ENCODE results near the gene CC2D1A.

- no peak for TF ChIP-seq POLR2AphosphoS5 (IDR thresholded peaks at IDR 0.05)
- TF ChIP-seq, protein P1, sequence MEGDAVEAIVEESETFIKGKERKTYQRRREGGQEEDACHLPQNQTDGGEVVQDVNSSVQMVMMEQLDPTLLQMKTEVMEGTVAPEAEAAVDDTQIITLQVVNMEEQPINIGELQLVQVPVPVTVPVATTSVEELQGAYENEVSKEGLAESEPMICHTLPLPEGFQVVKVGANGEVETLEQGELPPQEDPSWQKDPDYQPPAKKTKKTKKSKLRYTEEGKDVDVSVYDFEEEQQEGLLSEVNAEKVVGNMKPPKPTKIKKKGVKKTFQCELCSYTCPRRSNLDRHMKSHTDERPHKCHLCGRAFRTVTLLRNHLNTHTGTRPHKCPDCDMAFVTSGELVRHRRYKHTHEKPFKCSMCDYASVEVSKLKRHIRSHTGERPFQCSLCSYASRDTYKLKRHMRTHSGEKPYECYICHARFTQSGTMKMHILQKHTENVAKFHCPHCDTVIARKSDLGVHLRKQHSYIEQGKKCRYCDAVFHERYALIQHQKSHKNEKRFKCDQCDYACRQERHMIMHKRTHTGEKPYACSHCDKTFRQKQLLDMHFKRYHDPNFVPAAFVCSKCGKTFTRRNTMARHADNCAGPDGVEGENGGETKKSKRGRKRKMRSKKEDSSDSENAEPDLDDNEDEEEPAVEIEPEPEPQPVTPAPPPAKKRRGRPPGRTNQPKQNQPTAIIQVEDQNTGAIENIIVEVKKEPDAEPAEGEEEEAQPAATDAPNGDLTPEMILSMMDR (IDR thresholded peaks at IDR 0.05), result no peak
- TF ChIP-seq POLR2A (IDR thresholded peaks at IDR 0.05), result no peak
Observed at GRCh38 chr19:13980340-13980739, 74.3 kb downstream of the CC2D1A start.

Data from prostate gland (tissue), 2 donors.